ENCODE results near the gene CENPL. TPM values are rescaled to one million over a fixed set of nuclear protein-coding genes. Genes with fewer than 3 reads are reported as not detected.
"Not testable (repeated sequence)": the region's sequence is repeated elsewhere in the genome, so short reads cannot be mapped to it uniquely, and the experiment has no call there.

The CENPL gene
- total RNA-seq, 1 donor from 2014 or later, result 9.9 TPM

DNA sequence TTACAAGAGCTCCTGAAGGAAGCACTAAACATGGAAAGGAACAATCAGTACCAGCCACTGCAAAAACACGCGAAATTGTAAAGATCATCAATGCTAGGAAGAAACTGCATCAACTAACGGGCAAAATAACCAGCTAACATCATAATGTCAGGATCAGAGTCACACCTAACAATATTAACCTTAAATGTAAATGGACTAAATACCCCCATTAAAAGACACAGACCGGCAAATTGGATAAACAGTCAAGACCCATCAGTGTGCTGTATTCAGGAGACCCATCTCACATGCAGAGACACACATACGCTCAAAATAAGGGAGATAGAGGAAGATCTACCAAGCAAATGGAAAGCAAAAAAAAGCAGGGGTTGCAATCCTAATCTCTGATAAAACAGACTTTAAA is 11.0 kb downstream of the CENPL start:
- not testable (repeated sequence) for H3K36me3 ChIP-seq (ENCODE audit: control insufficient read depth in 3 of 3, insufficient read depth in 3 of 3, low read length in 3 of 3); H3K27ac ChIP-seq (ENCODE audit: low read depth, low read length); H3K4me3 ChIP-seq (ENCODE audit: low read length in 3 of 3); H3K9me3 ChIP-seq (ENCODE audit: control insufficient read depth in 3 of 3, low read length in 3 of 3); H3K27me3 ChIP-seq (ENCODE audit: control insufficient read depth in 3 of 3, insufficient read depth in 3 of 3, low read length in 3 of 3); H3K4me1 ChIP-seq (ENCODE audit: control insufficient read depth in 3 of 3, insufficient read depth in 3 of 3, low read length in 3 of 3); H3K9ac ChIP-seq (ENCODE audit: low read depth in 1 of 3, low read length in 3 of 3)

DNA sequence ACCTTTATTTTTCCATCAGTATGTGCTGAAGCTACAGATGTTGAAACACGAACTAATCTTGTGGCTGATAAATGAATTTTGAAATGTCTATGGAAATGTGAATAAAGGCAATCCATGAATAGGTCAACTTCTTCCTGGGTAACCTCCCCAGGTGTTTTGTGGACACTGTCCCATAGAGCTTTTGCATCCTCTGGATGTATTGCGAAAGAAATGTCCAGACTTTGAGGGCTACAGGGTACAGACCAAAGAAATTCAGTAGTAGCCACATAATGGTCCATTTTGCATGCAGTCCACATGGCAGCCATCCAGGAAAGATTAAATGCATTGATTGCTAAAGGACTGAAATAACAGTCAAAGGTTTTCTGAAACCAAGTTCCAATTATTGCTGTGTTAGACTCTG is 21.7 kb downstream of the CENPL start:
- Histone ChIP-seq H3K36me3 (ENCODE audit: control insufficient read depth in 3 of 3, insufficient read depth in 3 of 3, low read length in 3 of 3) (peaks cover 0 to 7% (median 4%) of the 10 kb centered on the region in 3 donors), H3K4me1 (ENCODE audit: control insufficient read depth in 3 of 3, insufficient read depth in 3 of 3, low read length in 3 of 3) (no peaks in the 10 kb centered on the region), H3K4me3 (ENCODE audit: low read length in 3 of 3) (no peak overlapping the region), H3K9ac (ENCODE audit: low read depth in 1 of 3, low read length in 3 of 3) (no peak overlapping the region), H3K9me3 (ENCODE audit: control insufficient read depth in 3 of 3, low read length in 3 of 3) (no peaks in the 10 kb centered on the region), H3K27me3 (ENCODE audit: control insufficient read depth in 3 of 3, insufficient read depth in 3 of 3, low read length in 3 of 3) (no peaks in the 10 kb centered on the region), H3K27ac (ENCODE audit: low read depth, low read length) (no peak overlapping the region)

DNA sequence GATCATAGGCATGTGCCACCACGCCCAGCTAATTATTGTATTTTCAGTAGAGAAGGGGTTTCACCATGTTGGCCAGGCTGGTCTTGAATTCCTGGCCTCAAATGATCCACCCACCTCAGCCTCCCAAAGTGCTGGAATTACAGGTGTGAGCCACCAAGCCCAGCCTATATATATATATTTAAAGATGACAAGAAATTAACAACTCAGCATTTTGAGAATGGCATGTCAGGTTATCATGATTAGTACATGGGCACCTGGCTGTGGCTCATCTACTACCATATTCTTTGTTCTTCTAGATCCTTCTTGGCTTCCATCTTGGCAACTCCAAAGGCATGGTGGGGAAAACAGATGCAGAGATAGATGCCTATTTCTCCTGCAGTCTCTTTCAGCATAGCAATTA is 24.7 kb downstream of the CENPL start:
- H3K4me1 ChIP-seq (ENCODE audit: control insufficient read depth in 3 of 3, insufficient read depth in 3 of 3, low read length in 3 of 3); H3K27ac ChIP-seq (ENCODE audit: low read depth, low read length); H3K27me3 ChIP-seq (ENCODE audit: control insufficient read depth in 3 of 3, insufficient read depth in 3 of 3, low read length in 3 of 3); H3K4me3 ChIP-seq (ENCODE audit: low read length in 3 of 3); H3K9ac ChIP-seq (ENCODE audit: low read depth in 1 of 3, low read length in 3 of 3); H3K9me3 ChIP-seq (ENCODE audit: control insufficient read depth in 3 of 3, low read length in 3 of 3); H3K36me3 ChIP-seq (ENCODE audit: control insufficient read depth in 3 of 3, insufficient read depth in 3 of 3, low read length in 3 of 3): not testable (repeated sequence)

DNA sequence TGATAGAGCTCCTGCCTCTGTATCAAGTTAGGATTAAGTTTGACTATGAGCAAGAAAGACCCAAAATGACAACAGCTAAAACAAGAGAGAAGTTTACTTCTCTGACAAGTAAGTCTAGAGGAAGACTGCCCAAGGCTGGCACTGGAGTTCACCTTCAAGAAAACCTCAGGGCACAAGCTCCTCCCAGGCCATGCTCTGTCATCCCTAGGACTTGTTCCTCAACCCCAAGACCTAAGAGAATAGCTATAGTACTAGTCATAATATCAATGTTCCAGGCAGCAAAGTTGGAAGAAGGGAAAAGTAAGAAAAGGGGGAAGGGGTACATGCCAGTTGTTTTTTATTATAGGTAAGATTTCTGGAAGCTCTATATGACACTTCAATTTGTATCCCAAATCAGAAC is 26.6 kb downstream of the CENPL start:
- H3K36me3 ChIP-seq (ENCODE audit: control insufficient read depth in 3 of 3, insufficient read depth in 3 of 3, low read length in 3 of 3), result peaks cover 0 to 3% (median 0%) of the 10 kb centered on the region in 3 donors
- no peaks in the 10 kb centered on the region for H3K9me3 ChIP-seq (ENCODE audit: control insufficient read depth in 3 of 3, low read length in 3 of 3)
- H3K4me3 ChIP-seq (ENCODE audit: low read length in 3 of 3), result no peak overlapping the region
- H3K4me1 ChIP-seq (ENCODE audit: control insufficient read depth in 3 of 3, insufficient read depth in 3 of 3, low read length in 3 of 3), result no peaks in the 10 kb centered on the region
- no peaks in the 10 kb centered on the region for H3K27me3 ChIP-seq (ENCODE audit: control insufficient read depth in 3 of 3, insufficient read depth in 3 of 3, low read length in 3 of 3)
- H3K9ac ChIP-seq (ENCODE audit: low read depth in 1 of 3, low read length in 3 of 3), result no peak overlapping the region
- no peak overlapping the region for H3K27ac ChIP-seq (ENCODE audit: low read depth, low read length)

DNA sequence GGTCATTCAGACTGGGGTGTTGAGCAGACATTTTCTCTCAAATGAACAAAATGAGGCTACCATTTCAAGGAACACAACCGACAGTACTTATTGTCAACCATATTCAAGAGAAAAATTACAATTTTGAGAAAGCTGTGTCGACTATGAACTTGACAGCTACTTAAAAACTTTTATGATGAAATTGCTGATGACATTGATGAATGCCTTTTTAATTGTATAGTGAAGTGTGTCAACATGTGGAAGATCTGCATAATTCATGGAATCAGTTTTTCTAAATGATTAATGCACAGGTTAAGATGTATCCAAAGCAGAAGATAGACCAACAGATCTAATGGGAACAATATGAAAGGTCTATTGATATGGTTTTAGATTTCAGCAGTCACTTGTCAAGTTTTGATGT is 34.8 kb downstream of the CENPL start:
- H3K36me3 ChIP-seq (ENCODE audit: control insufficient read depth in 3 of 3, insufficient read depth in 3 of 3, low read length in 3 of 3), result peaks cover 2 to 13% (median 7%) of the 10 kb centered on the region in 3 donors
- H3K27me3 ChIP-seq (ENCODE audit: control insufficient read depth in 3 of 3, insufficient read depth in 3 of 3, low read length in 3 of 3), result no peaks in the 10 kb centered on the region
- H3K4me3 ChIP-seq (ENCODE audit: low read length in 3 of 3), result no peak overlapping the region
- no peaks in the 10 kb centered on the region for H3K9me3 ChIP-seq (ENCODE audit: control insufficient read depth in 3 of 3, low read length in 3 of 3)
- H3K4me1 ChIP-seq (ENCODE audit: control insufficient read depth in 3 of 3, insufficient read depth in 3 of 3, low read length in 3 of 3), result no peaks in the 10 kb centered on the region
- H3K27ac ChIP-seq (ENCODE audit: low read depth, low read length), result no peak overlapping the region
- no peak overlapping the region for H3K9ac ChIP-seq (ENCODE audit: low read depth in 1 of 3, low read length in 3 of 3)

DNA sequence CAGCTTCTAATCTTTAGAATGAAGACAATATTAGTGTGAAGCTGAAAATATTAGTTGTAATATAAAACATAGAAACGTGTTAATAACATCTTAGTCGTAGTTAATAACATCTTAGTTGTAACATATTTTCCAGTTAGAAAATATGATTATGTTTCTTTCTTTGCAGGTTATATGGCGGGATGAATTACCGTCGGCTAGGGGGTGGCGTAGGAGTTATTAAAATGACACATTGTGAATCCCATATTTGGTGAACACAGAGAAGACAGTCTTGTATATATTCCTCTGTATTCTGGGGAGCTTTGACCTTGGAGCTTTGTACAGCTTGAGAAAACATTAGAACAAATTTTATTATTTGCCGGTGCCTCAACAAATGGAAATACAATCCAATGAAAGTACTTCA is 39.7 kb downstream of the CENPL start:
- Histone ChIP-seq H3K4me1 (ENCODE audit: control insufficient read depth in 3 of 3, insufficient read depth in 3 of 3, low read length in 3 of 3) (no peaks in the 10 kb centered on the region), H3K27ac (ENCODE audit: low read depth, low read length) (no peak overlapping the region), H3K9me3 (ENCODE audit: control insufficient read depth in 3 of 3, low read length in 3 of 3) (no peaks in the 10 kb centered on the region), H3K9ac (ENCODE audit: low read depth in 1 of 3, low read length in 3 of 3) (no peak overlapping the region), H3K27me3 (ENCODE audit: control insufficient read depth in 3 of 3, insufficient read depth in 3 of 3, low read length in 3 of 3) (no peaks in the 10 kb centered on the region), H3K4me3 (ENCODE audit: low read length in 3 of 3) (no peak overlapping the region), H3K36me3 (ENCODE audit: control insufficient read depth in 3 of 3, insufficient read depth in 3 of 3, low read length in 3 of 3) (peaks cover 23 to 43% (median 32%) of the 10 kb centered on the region in 3 donors)

DNA sequence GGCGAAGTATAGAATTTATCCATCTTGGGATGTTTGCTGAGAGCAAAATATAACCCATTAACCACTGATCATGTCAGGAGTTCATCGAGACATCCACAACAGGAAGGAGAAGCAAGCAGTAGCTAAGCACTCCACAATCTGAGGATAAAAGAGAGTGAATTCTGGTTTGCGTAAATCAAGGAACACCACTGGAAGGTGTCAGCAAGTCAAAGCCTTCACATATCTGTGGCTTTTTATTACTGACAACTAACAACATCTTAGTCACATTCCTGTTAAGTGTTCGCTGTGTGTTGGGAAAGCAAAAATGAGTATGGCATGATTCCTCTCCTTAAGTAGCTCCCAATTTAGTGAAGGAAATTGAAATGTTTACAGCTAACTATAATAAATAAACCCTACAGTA is 44.7 kb downstream of the CENPL start:
- Histone ChIP-seq H3K4me3 (ENCODE audit: low read length in 3 of 3) (no peak overlapping the region), H3K9me3 (ENCODE audit: control insufficient read depth in 3 of 3, low read length in 3 of 3) (no peaks in the 10 kb centered on the region), H3K36me3 (ENCODE audit: control insufficient read depth in 3 of 3, insufficient read depth in 3 of 3, low read length in 3 of 3) (peaks cover 28 to 50% (median 45%) of the 10 kb centered on the region in 3 donors), H3K4me1 (ENCODE audit: control insufficient read depth in 3 of 3, insufficient read depth in 3 of 3, low read length in 3 of 3) (no peaks in the 10 kb centered on the region), H3K27me3 (ENCODE audit: control insufficient read depth in 3 of 3, insufficient read depth in 3 of 3, low read length in 3 of 3) (no peaks in the 10 kb centered on the region), H3K27ac (ENCODE audit: low read depth, low read length) (no peak overlapping the region), H3K9ac (ENCODE audit: low read depth in 1 of 3, low read length in 3 of 3) (no peak overlapping the region)

DNA sequence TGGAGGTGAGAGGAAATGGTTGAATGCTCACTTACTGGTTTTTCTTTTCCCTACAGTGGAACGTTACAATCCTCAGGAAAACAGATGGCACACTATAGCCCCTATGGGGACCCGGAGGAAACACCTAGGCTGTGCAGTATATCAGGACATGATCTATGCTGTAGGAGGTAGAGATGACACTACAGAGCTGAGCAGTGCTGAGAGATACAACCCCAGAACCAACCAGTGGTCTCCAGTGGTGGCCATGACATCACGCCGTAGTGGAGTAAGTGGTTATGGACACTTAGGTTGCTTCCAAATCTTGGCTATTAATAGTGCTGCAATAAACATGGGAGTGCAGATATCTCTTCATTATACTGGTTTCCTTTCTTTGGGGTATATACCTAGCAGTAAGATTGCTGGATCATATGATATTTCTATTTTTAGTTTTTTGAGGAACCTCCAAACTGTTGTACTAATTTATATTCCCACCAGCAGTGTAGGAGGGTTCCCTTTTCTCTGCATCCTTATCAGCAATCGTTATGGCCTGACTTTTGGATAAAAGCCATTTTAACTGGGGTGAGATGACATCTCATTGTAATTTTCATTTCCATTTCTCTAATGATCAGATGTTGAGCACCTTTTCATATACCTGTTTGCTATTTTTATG is 49.0 kb downstream of the CENPL start:
- Histone ChIP-seq H3K4me3 (ENCODE audit: low read length in 3 of 3) (no peak overlapping the region), H3K9ac (ENCODE audit: low read depth in 1 of 3, low read length in 3 of 3) (no peak overlapping the region), H3K27me3 (ENCODE audit: control insufficient read depth in 3 of 3, insufficient read depth in 3 of 3, low read length in 3 of 3) (no peaks in the 10 kb centered on the region), H3K27ac (ENCODE audit: low read depth, low read length) (no peak overlapping the region), H3K36me3 (ENCODE audit: control insufficient read depth in 3 of 3, insufficient read depth in 3 of 3, low read length in 3 of 3) (peaks cover 10 to 29% (median 26%) of the 10 kb centered on the region in 3 donors), H3K4me1 (ENCODE audit: control insufficient read depth in 3 of 3, insufficient read depth in 3 of 3, low read length in 3 of 3) (no peaks in the 10 kb centered on the region), H3K9me3 (ENCODE audit: control insufficient read depth in 3 of 3, low read length in 3 of 3) (no peaks in the 10 kb centered on the region)

DNA sequence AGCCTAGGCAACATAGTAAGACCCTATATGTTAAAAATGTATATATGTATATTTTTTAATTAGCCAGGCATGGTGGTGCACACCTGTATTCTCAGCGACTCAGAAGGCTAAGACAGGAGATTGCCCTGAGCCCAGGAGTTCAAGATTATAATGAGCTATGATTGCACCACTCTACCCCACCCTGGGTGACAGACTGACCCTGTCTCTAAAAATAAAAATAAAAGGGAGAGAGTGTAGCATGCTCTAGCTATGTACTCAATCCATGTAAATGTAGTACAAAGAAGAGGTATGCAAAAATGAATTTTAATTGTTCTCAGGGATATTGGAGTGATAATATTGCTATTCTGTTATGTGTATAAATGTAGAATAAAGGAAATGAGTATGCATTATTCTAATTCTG is 53.1 kb downstream of the CENPL start:
- no peak overlapping the region for H3K27ac ChIP-seq (ENCODE audit: low read depth, low read length)
- H3K9me3 ChIP-seq (ENCODE audit: control insufficient read depth in 3 of 3, low read length in 3 of 3), result no peaks in the 10 kb centered on the region
- H3K4me3 ChIP-seq (ENCODE audit: low read length in 3 of 3), result no peak overlapping the region
- H3K36me3 ChIP-seq (ENCODE audit: control insufficient read depth in 3 of 3, insufficient read depth in 3 of 3, low read length in 3 of 3), result peaks cover 9 to 32% (median 20%) of the 10 kb centered on the region in 3 donors
- no peaks in the 10 kb centered on the region for H3K27me3 ChIP-seq (ENCODE audit: control insufficient read depth in 3 of 3, insufficient read depth in 3 of 3, low read length in 3 of 3)
- no peak overlapping the region for H3K9ac ChIP-seq (ENCODE audit: low read depth in 1 of 3, low read length in 3 of 3)
- H3K4me1 ChIP-seq (ENCODE audit: control insufficient read depth in 3 of 3, insufficient read depth in 3 of 3, low read length in 3 of 3), result no peaks in the 10 kb centered on the region

DNA sequence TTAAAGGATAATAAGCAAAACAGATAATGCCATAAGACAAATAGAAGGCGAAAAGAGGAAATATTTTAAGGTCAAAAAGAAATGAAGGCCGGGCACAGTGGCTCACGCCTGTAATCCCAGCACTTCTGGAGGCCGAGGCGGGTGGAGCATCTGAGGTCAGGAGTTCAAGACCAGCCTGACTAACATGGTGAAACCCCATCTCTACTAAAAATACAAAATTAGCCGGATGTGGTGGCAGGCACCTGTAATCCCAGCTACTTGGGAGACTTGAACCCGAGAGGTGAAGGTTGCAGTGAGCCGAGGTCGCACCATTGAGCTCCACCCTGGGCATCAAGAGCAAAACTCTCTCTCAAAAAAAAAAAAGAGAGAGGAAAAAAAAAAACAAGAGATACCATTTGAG is 54.4 kb downstream of the CENPL start:
- peaks cover 6 to 29% (median 15%) of the 10 kb centered on the region in 3 donors for H3K36me3 ChIP-seq (ENCODE audit: control insufficient read depth in 3 of 3, insufficient read depth in 3 of 3, low read length in 3 of 3)
- H3K4me1 ChIP-seq (ENCODE audit: control insufficient read depth in 3 of 3, insufficient read depth in 3 of 3, low read length in 3 of 3); H3K4me3 ChIP-seq (ENCODE audit: low read length in 3 of 3); H3K9me3 ChIP-seq (ENCODE audit: control insufficient read depth in 3 of 3, low read length in 3 of 3); H3K27me3 ChIP-seq (ENCODE audit: control insufficient read depth in 3 of 3, insufficient read depth in 3 of 3, low read length in 3 of 3); H3K27ac ChIP-seq (ENCODE audit: low read depth, low read length); H3K9ac ChIP-seq (ENCODE audit: low read depth in 1 of 3, low read length in 3 of 3): not testable (repeated sequence)
